Skeletal muscle cell (primary cell): ENCODE data around the gene IFNA21.
"Not testable (repeated sequence)": the region's sequence is repeated elsewhere in the genome, so short reads cannot be mapped to it uniquely, and the experiment has no call there.

Source experiments
- DNase-seq: peaks from one replicate; pipeline ENCODE4 v3.0.0-alpha.2; 2010; ENCODE audit warnings: low read depth
- H3K4me3 ChIP-seq: 2 replicates; pipeline ENCODE4 v1.5.1; 2011; ENCODE audit warnings: low read depth, mild to moderate bottlenecking, control low read depth, low read length, moderate library complexity

The IFNA21 gene

GRCh38 chr9:21153336-21154017 is 13.0 kb downstream of the IFNA21 start:
- peak; percentile 17 for DNase-seq
- H3K4me3 ChIP-seq: no peak overlapping the region

GRCh38 chr9:21144603-21145002 is 21.9 kb downstream of the IFNA21 start:
- no peak for DNase-seq
- H3K4me3 ChIP-seq: no peak overlapping the region

GRCh38 chr9:21141427-21141882 is 25.0 kb downstream of the IFNA21 start, which contains the start of gene IFNW1:
IFNW1 (minus strand) TSS chr9:21141832; CDS start chr9:21141570, 262 bp downstream.
- no peak for DNase-seq
- no peak within 1 kb of the TSS for H3K4me3 ChIP-seq

GRCh38 chr9:21137020-21137419 is 29.4 kb downstream of the IFNA21 start:
- DNase-seq: no peak
- H3K4me3 ChIP-seq: no peak overlapping the region

- no peak overlapping the region for H3K4me3 ChIP-seq
- DNase-seq: no peak
Measured at GRCh38 chr9:21135736-21136135, 30.7 kb downstream of the IFNA21 start.

- DNase-seq, H3K4me3 ChIP-seq: not testable (repeated sequence)
Measured at GRCh38 chr9:21128186-21128585, 38.3 kb downstream of the IFNA21 start.

- DNase-seq: no peak
- no peak overlapping the region for H3K4me3 ChIP-seq
Measured at GRCh38 chr9:21121595-21122251, 44.7 kb downstream of the IFNA21 start.

GRCh38 chr9:21121079-21121478 is 45.4 kb downstream of the IFNA21 start:
- DNase-seq: no peak
- no peak overlapping the region for H3K4me3 ChIP-seq

- DNase-seq: no peak
Measured at GRCh38 chr9:21119093-21119770, 47.2 kb downstream of the IFNA21 start.

More at GRCh38 chr9:21119093-21119770, 47.2 kb downstream of the IFNA21 start:
- H3K4me3 ChIP-seq: no peak overlapping the region
